Ishikawa (cell line): ENCODE data around the gene OR2S2.

Experiments
- CEBPB ChIP-seq: IDR thresholded peaks from 2 replicates; pipeline ENCODE4 v1.6.1; 2012
- CREB1 ChIP-seq: IDR thresholded peaks from 2 replicates; pipeline ENCODE4 v1.6.1; 2012; ENCODE audit warnings: low read depth
- EGR1 ChIP-seq: IDR thresholded peaks from 2 replicates; pipeline ENCODE4 v1.6.1; 2012
- EP300 ChIP-seq: IDR thresholded peaks from 2 replicates; pipeline ENCODE4 v1.6.1; 2012; ENCODE audit warnings: borderline replicate concordance
- FOXM1 ChIP-seq: IDR thresholded peaks from 2 replicates; pipeline ENCODE4 v1.6.1; 2012; ENCODE audit warnings: low read depth, borderline replicate concordance
- NFIC ChIP-seq: IDR thresholded peaks from 2 replicates; pipeline ENCODE4 v1.6.1; 2012
- RAD21 ChIP-seq: IDR thresholded peaks from 2 replicates; pipeline ENCODE4 v1.6.1; 2012; ENCODE audit warnings: low read depth
- TAF1 ChIP-seq: IDR thresholded peaks from 2 replicates; pipeline ENCODE4 v1.6.1; 2012; ENCODE audit warnings: low read depth, mild to moderate bottlenecking
- TCF12 ChIP-seq: IDR thresholded peaks from 2 replicates; pipeline ENCODE4 v1.6.1; 2012; ENCODE audit warnings: low read depth
- TEAD4 ChIP-seq: IDR thresholded peaks from 2 replicates; pipeline ENCODE4 v1.6.1; 2012
- YY1 ChIP-seq: IDR thresholded peaks from 2 replicates; pipeline ENCODE4 v1.6.1; 2012; ENCODE audit warnings: low read depth
- ZBTB7A ChIP-seq: IDR thresholded peaks from 2 replicates; pipeline ENCODE4 v1.6.1; 2012; ENCODE audit warnings: low read depth
- TF ChIP-seq, protein P1 (sequence below): IDR thresholded peaks from 2 replicates; pipeline ENCODE4 v1.6.1; 2012
- TF ChIP-seq, protein P2 (sequence below): IDR thresholded peaks from 2 replicates; pipeline ENCODE4 v1.6.1; 2012
- TF ChIP-seq, protein P3 (sequence below): IDR thresholded peaks from 2 replicates; pipeline ENCODE4 v1.6.1; 2012; ENCODE audit warnings: low read depth, mild to moderate bottlenecking

The OR2S2 gene

DNA sequence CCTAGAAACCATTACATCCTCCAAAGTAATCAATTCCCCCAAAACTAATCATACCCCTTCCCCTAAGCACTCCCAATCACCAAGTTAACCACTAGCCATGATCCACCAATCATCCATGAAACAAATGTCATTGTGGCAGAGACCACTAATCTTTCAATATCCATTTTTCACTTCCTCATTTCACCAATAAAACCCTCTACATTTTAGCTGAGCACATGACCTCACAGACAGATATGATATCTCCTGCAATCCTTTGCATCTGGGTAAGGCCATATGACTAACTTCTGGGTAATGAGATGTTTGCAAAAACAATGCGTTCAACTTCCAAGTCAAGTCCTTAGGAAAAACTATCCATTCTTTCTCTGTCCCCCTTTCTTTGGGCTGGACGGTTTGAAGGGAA is 20.7 kb downstream of the OR2S2 start:
- TF ChIP-seq NFIC (no peak), RAD21 (no peak), CREB1 (no peak), YY1 (no peak), ZBTB7A (no peak), CEBPB (no peak), FOXM1 (no peak), EGR1 (no peak), TAF1 (no peak), TEAD4 (no peak), EP300 (no peak)
- TF ChIP-seq, protein P1, sequence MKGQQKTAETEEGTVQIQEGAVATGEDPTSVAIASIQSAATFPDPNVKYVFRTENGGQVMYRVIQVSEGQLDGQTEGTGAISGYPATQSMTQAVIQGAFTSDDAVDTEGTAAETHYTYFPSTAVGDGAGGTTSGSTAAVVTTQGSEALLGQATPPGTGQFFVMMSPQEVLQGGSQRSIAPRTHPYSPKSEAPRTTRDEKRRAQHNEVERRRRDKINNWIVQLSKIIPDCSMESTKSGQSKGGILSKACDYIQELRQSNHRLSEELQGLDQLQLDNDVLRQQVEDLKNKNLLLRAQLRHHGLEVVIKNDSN = no peak
- TF ChIP-seq, protein P2, sequence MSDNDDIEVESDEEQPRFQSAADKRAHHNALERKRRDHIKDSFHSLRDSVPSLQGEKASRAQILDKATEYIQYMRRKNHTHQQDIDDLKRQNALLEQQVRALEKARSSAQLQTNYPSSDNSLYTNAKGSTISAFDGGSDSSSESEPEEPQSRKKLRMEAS = no peak
- TF ChIP-seq, protein P3, sequence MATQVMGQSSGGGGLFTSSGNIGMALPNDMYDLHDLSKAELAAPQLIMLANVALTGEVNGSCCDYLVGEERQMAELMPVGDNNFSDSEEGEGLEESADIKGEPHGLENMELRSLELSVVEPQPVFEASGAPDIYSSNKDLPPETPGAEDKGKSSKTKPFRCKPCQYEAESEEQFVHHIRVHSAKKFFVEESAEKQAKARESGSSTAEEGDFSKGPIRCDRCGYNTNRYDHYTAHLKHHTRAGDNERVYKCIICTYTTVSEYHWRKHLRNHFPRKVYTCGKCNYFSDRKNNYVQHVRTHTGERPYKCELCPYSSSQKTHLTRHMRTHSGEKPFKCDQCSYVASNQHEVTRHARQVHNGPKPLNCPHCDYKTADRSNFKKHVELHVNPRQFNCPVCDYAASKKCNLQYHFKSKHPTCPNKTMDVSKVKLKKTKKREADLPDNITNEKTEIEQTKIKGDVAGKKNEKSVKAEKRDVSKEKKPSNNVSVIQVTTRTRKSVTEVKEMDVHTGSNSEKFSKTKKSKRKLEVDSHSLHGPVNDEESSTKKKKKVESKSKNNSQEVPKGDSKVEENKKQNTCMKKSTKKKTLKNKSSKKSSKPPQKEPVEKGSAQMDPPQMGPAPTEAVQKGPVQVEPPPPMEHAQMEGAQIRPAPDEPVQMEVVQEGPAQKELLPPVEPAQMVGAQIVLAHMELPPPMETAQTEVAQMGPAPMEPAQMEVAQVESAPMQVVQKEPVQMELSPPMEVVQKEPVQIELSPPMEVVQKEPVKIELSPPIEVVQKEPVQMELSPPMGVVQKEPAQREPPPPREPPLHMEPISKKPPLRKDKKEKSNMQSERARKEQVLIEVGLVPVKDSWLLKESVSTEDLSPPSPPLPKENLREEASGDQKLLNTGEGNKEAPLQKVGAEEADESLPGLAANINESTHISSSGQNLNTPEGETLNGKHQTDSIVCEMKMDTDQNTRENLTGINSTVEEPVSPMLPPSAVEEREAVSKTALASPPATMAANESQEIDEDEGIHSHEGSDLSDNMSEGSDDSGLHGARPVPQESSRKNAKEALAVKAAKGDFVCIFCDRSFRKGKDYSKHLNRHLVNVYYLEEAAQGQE = no peak

DNA sequence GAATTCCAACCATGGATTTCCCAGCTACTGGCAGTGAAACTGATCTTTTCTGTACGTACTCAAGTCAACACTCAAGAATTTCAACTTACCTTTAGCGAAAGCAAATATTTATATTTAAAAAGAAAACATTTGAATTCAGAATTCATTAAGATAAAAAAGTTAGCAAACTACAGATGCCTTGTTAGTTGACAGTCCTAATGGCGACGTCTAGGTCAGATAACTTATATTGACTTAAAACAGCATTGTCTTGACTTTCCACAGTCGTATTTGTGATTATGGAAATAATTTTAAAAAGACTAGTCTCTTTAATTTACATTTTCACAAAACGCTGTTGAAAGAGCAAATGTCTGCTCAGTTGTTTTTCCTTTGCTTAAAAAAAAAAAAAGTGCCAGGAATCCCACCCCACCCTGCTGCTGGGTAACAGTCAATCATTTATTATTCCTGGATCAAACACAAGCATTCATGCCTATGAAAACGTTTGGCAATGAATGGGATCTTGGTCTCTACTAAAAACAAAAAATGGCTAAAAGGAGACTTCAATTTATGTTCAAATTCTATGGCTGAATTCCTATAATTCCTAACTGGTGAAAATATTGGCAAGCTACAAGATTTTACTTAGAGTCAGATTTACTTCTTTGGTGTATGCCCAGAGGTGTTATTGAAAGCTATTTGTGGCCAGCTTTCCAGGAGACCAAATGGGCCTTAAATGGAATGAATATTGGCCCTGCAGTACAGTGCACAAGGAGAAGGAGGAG is 22.0 kb downstream of the OR2S2 start:
- TF ChIP-seq EGR1 = no peak
- TF ChIP-seq FOXM1 = 0 out of 2 replicates have a peak, but pooled peaks have one; percentile 22
- no peak for TF ChIP-seq NFIC
- TF ChIP-seq, protein P1 = no peak
- peak; percentile 8; the same call in 1 of the 2 replicates for TF ChIP-seq TEAD4
- TF ChIP-seq TCF12 = no peak
- TF ChIP-seq, protein P3 = no peak

DNA sequence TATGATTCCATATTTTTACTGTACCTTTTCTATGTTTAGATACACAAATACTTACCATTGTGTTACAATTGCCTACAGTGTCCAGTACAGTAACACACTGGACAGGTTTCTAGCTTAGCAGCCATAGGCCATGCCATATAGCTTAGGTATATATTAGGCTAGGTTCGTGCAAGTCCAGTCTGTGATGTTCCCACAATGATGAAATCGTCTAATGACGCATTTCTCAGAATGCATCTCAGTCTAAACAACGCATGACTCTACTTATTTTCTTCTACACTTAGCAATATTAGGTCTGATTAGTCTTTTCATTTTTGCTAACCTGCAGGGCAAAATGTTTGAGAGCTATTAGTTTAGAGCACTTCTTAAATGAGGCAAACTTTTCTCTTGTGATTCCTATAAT is 22.7 kb downstream of the OR2S2 start:
- TF ChIP-seq FOXM1 (no peak), ZBTB7A (no peak), EP300 (no peak), RAD21 (no peak), TAF1 (no peak), TCF12 (no peak), EGR1 (no peak), YY1 (no peak), TEAD4 (no peak), CREB1 (no peak), CEBPB (no peak), NFIC (no peak)
- TF ChIP-seq, protein P2 = no peak
- TF ChIP-seq, protein P1 = no peak
- TF ChIP-seq, protein P3 = no peak

DNA sequence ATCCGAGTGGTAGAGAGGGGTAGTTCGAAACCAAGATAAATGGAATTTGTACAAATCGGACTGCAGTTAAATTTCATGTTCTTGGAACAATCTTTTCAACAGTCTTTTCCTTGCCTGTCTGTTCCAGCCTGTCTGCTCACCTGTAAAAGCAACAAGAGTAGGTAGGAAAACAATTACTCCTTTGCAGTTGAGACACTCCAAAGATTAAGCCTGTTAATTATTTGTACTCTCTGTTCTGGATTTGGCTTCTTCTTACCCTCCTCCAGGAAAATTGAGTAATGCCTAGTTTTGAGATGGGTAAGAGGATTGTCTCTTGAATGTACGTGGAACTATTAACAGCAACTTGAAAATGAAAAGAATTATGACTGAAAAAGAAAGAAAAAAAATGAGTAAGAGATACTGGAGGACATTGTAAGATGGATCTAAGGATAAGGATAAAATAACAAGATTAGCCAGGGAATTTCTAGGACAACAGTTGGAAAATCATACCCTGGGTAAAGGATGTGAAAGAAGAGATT is 24.3 kb downstream of the OR2S2 start:
- TF ChIP-seq YY1 = no peak
- TF ChIP-seq, protein P2 = no peak
- TF ChIP-seq, protein P1 = no peak
- no peak for TF ChIP-seq CREB1
- TF ChIP-seq TAF1 = no peak
- TF ChIP-seq ZBTB7A = no peak
- TF ChIP-seq NFIC = no peak
- TF ChIP-seq RAD21 = no peak
